GM12801 (cell line): ENCODE measurements around the gene GRIN1.

Source experiments
- CTCF ChIP-seq: IDR thresholded peaks from one replicate; pipeline ENCODE4 v1.5.1; 2011; ENCODE audit warnings: control low read depth; ENCODE audit not compliant: insufficient read length; ENCODE audit errors: extremely low read depth

The GRIN1 gene

GRCh38 chr9:137178201-137178938 is 39.4 kb downstream of the GRIN1 start:
- no peak for TF ChIP-seq CTCF

GRCh38 chr9:137178939-137179630 is 40.1 kb downstream of the GRIN1 start:
- TF ChIP-seq CTCF, result no peak

GRCh38 chr9:137179761-137180160 is 40.8 kb downstream of the GRIN1 start:
- TF ChIP-seq CTCF, result no peak

- no peak for TF ChIP-seq CTCF
These were observed 41.5 kb downstream of the GRIN1 start for GRCh38 chr9:137180491-137180890.

GRCh38 chr9:137181680-137182079 is 42.7 kb downstream of the GRIN1 start:
- no peak for TF ChIP-seq CTCF

GRCh38 chr9:137182836-137183235 is 43.9 kb downstream of the GRIN1 start:
- TF ChIP-seq CTCF, result no peak

DNA sequence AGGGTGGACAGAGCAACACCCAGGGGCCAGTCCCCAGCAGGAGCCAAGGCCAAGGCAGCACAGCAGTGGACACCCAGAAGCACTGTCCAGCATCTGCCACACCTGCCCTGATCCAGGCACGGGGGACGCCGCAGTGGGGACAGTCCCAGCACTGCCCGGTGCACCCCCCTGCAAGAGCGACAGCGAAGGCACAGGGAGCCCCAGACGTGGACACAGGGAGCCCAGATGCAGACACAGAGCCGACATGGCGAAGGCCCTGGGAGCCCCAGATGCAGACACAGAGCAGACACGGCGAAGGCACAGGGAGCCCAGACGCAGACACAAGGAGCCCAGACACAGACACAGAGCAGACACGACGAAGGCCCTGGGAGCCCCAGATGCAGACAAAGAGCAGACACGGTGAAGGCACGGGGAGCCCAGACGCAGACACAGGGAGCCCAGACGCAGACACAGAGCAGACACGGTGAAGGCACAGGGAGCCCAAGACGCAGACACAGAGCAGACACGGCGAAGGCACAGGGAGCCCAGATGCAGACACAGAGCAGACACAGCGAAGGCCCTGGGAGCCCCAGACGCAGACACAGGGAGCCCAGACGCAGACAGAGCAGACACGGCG is 45.1 kb downstream of the GRIN1 start:
- no peak for TF ChIP-seq CTCF
